Neural progenitor cell (in vitro differentiated cells): ENCODE measurements around the gene CAMK2N1. TPM values are rescaled to one million over a fixed set of nuclear protein-coding genes. Genes with fewer than 3 reads are reported as not detected.

Source experiments
- DNase-seq: peaks from one replicate; pipeline ENCODE4 v3.0.0-alpha.2; 2016; ENCODE audit warnings: low spot score
- H2AFZ ChIP-seq: fragments of 200-600 bp; sonication (generic); replicated peaks from 2 replicates; pipeline ENCODE4 v1.6.1; 2016; ENCODE audit warnings: antibody characterized with exemption
- H3F3A ChIP-seq: fragments of 200-600 bp; sonication (generic); 2 replicates; pipeline ENCODE4 v1.6.1; 2016; ENCODE audit warnings: antibody characterized with exemption, low read depth
- H3K27ac ChIP-seq: fragments of 200-600 bp; sonication (generic); 2 replicates; pipeline ENCODE4 v1.5.1; 2016; ENCODE audit warnings: mild to moderate bottlenecking
- H3K27me3 ChIP-seq: fragments of 200-600 bp; sonication (generic); 2 replicates; pipeline ENCODE4 v1.6.1; 2016; ENCODE audit warnings: mild to moderate bottlenecking, moderate library complexity
- H3K36me3 ChIP-seq: fragments of 200-600 bp; sonication (generic); 2 replicates; pipeline ENCODE4 v1.5.1; 2016
- H3K4me1 ChIP-seq: fragments of 200-600 bp; sonication (generic); 2 replicates; pipeline ENCODE4 v1.6.1; 2016; ENCODE audit warnings: mixed run types
- H3K4me2 ChIP-seq: fragments of 200-600 bp; sonication (generic); 2 replicates; pipeline ENCODE4 v1.6.1; 2016
- H3K4me3 ChIP-seq: fragments of 200-600 bp; sonication (generic); 2 replicates; pipeline ENCODE4 v1.5.1; 2016
- H3K79me2 ChIP-seq: fragments of 200-600 bp; sonication (generic); 2 replicates; pipeline ENCODE4 v1.6.1; 2016; ENCODE audit warnings: low read depth
- H3K9ac ChIP-seq: fragments of 200-600 bp; sonication (generic); 2 replicates; pipeline ENCODE4 v1.6.1; 2016
- H3K9me3 ChIP-seq: fragments of 200-600 bp; sonication (generic); 2 replicates; pipeline ENCODE4 v1.5.1; 2016; ENCODE audit warnings: low read depth
- H4K20me1 ChIP-seq: fragments of 200-600 bp; sonication (generic); 2 replicates; pipeline ENCODE4 v1.6.1; 2016; ENCODE audit warnings: low read depth
- H3K27ac Mint-ChIP-seq: 3 replicates; pipeline ENCODE4 v1.8.0; 2021; ENCODE audit warnings: mixed read lengths
- H3K27me3 Mint-ChIP-seq: 2 replicates; pipeline ENCODE4 v1.8.0; 2022; ENCODE audit warnings: low read depth, mild to moderate bottlenecking, inconsistent platforms, moderate library complexity, mixed read lengths; ENCODE audit not compliant: insufficient read depth
- H3K36me3 Mint-ChIP-seq: 3 replicates; pipeline ENCODE4 v1.8.0; 2021; ENCODE audit warnings: mixed read lengths
- H3K4me1 Mint-ChIP-seq: 3 replicates; pipeline ENCODE4 v1.8.0; 2021; ENCODE audit warnings: mixed read lengths
- H3K4me3 Mint-ChIP-seq: 3 replicates; pipeline ENCODE4 v1.8.0; 2021; ENCODE audit warnings: mild to moderate bottlenecking, moderate library complexity, mixed read lengths
- H3K9me3 Mint-ChIP-seq: 3 replicates; pipeline ENCODE4 v1.8.0; 2020; ENCODE audit warnings: mixed read lengths
- EZH2 ChIP-seq: fragments of 200-600 bp; sonication (generic); IDR thresholded peaks from 2 replicates; pipeline ENCODE4 v1.6.1; 2017; ENCODE audit warnings: antibody characterized with exemption, mild to moderate bottlenecking, moderate library complexity
- EZH2phosphoT487 ChIP-seq: fragments of 200-600 bp; sonication (generic); IDR thresholded peaks from 2 replicates; pipeline ENCODE4 v1.6.1; 2017; ENCODE audit warnings: antibody characterized with exemption
- total RNA-seq: library from RNA; depleted of rRNA; stranded (reverse); fragments of >200 nt; gene quantifications from 2 replicates; pipeline ENCODE4 v1.2.3, GENCODE V29; 2015; ENCODE audit warnings: low replicate concordance
- TF ChIP-seq, protein P1 (sequence below): fragments of 200-600 bp; sonication (generic); IDR thresholded peaks from 2 replicates; pipeline ENCODE4 v1.5.1; 2017; ENCODE audit warnings: antibody characterized with exemption, mild to moderate bottlenecking

The CAMK2N1 gene
- total RNA-seq, 1 donor from 2014 or later = 11.4 TPM

DNA sequence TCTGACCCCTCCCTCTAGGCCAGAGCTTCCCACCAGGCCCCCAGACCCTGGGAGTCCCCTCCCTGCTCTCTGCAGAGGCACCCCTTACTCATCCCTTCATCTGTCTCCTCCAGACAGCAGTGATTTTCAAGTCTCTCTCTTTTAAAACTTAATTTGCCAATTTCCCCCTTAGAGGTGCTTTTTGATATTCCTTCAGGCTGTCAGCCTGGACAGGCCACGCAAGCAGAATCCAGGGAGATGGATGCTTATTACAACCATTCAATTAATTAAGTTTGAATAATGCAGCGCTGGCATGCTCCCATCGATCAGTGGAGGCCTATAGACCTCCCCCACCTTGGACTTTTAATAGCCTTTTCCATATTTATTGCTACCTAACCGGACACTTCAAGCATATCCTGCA lies 6.2 kb downstream of the CAMK2N1 start:
- peaks cover 3% of the 10 kb centered on the region for H3K36me3 Mint-ChIP-seq
- Histone ChIP-seq H3K9ac (no peak overlapping the region), H3K27me3 (peaks cover 89% of the 10 kb centered on the region), H3K4me2 (peak overlapping the region; percentile 55), H4K20me1 (peaks cover 24% of the 10 kb centered on the region), H3K79me2 (peaks cover 4% of the 10 kb centered on the region), H3K36me3 (no peaks in the 10 kb centered on the region), H3K4me1 (peaks cover 34% of the 10 kb centered on the region), H3K9me3 (no peaks in the 10 kb centered on the region), H3K27ac (no peak overlapping the region), H3F3A (peaks cover 27% of the 10 kb centered on the region), H2AFZ (no peak overlapping the region), H3K4me3 (no peak overlapping the region)
- H3K4me1 Mint-ChIP-seq = peaks cover 60% of the 10 kb centered on the region
- H3K27ac Mint-ChIP-seq = no peak overlapping the region
- peaks cover 23% of the 10 kb centered on the region for H3K27me3 Mint-ChIP-seq
- no peaks in the 10 kb centered on the region for H3K9me3 Mint-ChIP-seq
- TF ChIP-seq, protein P1, sequence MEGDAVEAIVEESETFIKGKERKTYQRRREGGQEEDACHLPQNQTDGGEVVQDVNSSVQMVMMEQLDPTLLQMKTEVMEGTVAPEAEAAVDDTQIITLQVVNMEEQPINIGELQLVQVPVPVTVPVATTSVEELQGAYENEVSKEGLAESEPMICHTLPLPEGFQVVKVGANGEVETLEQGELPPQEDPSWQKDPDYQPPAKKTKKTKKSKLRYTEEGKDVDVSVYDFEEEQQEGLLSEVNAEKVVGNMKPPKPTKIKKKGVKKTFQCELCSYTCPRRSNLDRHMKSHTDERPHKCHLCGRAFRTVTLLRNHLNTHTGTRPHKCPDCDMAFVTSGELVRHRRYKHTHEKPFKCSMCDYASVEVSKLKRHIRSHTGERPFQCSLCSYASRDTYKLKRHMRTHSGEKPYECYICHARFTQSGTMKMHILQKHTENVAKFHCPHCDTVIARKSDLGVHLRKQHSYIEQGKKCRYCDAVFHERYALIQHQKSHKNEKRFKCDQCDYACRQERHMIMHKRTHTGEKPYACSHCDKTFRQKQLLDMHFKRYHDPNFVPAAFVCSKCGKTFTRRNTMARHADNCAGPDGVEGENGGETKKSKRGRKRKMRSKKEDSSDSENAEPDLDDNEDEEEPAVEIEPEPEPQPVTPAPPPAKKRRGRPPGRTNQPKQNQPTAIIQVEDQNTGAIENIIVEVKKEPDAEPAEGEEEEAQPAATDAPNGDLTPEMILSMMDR = no peak
- TF ChIP-seq EZH2phosphoT487 (no peak), EZH2 (no peak)
- H3K4me3 Mint-ChIP-seq = no peak overlapping the region
- no peak for DNase-seq

DNA sequence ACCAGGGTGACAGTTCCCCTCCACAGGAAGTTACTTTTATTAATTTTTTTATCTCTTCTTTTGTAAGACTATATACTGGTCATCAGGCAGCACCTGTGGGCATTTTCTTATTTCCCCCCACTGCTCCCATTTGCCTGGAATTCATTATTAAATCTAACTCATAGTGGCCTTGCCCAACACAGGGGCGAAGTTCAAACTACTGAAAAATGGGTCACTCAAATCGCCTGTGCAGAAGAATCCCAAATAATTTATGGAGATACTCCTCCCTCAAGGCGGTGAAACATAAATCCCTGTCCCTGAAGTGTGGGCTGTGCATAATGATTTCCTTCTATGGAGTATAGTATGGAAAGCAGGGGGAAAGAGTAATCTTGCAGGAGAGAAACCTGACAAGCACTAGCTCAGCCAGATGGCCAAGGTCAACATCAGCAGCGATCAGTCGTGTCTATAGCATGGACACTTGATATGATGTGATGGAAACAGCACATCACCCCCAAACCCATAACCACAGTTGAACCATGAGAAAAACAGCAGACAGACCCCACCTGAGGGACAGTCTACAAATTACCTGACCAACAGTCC lies 7.9 kb downstream of the CAMK2N1 start:
- no peak for DNase-seq
- H3K9ac ChIP-seq = no peak overlapping the region
- Mint-ChIP-seq H3K9me3 (no peaks in the 10 kb centered on the region), H3K4me3 (no peak overlapping the region), H3K4me1 (peaks cover 59% of the 10 kb centered on the region), H3K27me3 (peaks cover 20% of the 10 kb centered on the region), H3K27ac (no peak overlapping the region), H3K36me3 (no peaks in the 10 kb centered on the region)
- H3K27me3 ChIP-seq = peaks cover 83% of the 10 kb centered on the region
- H3K9me3 ChIP-seq = no peaks in the 10 kb centered on the region
- H3K36me3 ChIP-seq = no peaks in the 10 kb centered on the region
- TF ChIP-seq, protein P1 = no peak
- TF ChIP-seq EZH2 (no peak), EZH2phosphoT487 (no peak)
- H3K4me1 ChIP-seq = peaks cover 31% of the 10 kb centered on the region
- H2AFZ ChIP-seq = no peak overlapping the region
- peaks cover 3% of the 10 kb centered on the region for H3K79me2 ChIP-seq
- H3K27ac ChIP-seq = no peak overlapping the region
- H3K4me3 ChIP-seq = no peak overlapping the region
- peaks cover 15% of the 10 kb centered on the region for H4K20me1 ChIP-seq
- no peak overlapping the region for H3K4me2 ChIP-seq
- peaks cover 12% of the 10 kb centered on the region for H3F3A ChIP-seq

DNA sequence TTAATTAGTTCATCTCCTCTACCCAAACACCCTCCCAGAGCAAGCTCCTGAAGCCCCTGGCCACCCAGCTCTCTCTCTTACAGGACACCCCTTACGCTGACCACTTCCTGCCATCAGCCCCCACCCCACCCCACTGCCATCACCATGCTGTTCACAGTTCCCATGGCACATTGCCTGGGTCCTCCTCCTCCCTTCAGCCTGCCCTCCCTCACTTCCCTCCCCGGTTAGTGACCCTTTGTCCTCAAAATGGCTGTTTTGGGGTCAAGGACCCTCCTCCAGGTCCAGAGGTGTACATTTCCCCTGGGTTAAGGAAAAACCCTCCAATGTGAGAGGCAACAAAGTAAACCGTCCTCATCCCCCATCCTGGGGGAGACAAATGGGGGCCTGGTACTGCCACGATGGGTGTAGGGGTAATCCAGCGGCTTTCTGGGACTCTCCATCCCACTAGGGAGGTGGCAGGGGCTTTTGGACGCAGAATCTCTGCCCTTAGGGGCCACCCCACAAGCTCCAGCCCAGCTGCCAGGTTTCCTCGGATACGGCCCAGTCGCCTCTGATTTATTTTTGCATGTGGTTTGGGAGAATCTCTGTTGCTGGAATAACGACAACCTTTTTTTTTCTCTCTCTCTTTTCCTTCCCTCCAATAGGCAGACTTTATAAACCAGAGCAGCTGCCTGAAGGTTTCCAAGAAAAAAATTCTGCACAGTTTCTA lies 8.5 kb downstream of the CAMK2N1 start:
- H3K27ac Mint-ChIP-seq = no peak overlapping the region
- Histone ChIP-seq H3K4me3 (no peak overlapping the region), H3F3A (peaks cover 8% of the 10 kb centered on the region), H3K27ac (no peak overlapping the region), H3K4me1 (peaks cover 29% of the 10 kb centered on the region), H3K4me2 (no peak overlapping the region), H3K27me3 (peaks cover 77% of the 10 kb centered on the region), H3K36me3 (no peaks in the 10 kb centered on the region), H3K79me2 (no peaks in the 10 kb centered on the region), H3K9ac (no peak overlapping the region), H4K20me1 (peaks cover 12% of the 10 kb centered on the region), H2AFZ (no peak overlapping the region), H3K9me3 (no peaks in the 10 kb centered on the region)
- DNase-seq = no peak
- no peaks in the 10 kb centered on the region for H3K9me3 Mint-ChIP-seq
- no peak overlapping the region for H3K4me3 Mint-ChIP-seq
- peaks cover 20% of the 10 kb centered on the region for H3K27me3 Mint-ChIP-seq
- TF ChIP-seq, protein P1 = no peak
- TF ChIP-seq EZH2 (no peak), EZH2phosphoT487 (no peak)
- peaks cover 59% of the 10 kb centered on the region for H3K4me1 Mint-ChIP-seq
- H3K36me3 Mint-ChIP-seq = no peaks in the 10 kb centered on the region
